ENCODE measurements around the gene PRDX5.
"Not testable (repeated sequence)": the region's sequence is repeated elsewhere in the genome, so short reads cannot be mapped to it uniquely, and the experiment has no call there.

PRDX5 gene

DNA sequence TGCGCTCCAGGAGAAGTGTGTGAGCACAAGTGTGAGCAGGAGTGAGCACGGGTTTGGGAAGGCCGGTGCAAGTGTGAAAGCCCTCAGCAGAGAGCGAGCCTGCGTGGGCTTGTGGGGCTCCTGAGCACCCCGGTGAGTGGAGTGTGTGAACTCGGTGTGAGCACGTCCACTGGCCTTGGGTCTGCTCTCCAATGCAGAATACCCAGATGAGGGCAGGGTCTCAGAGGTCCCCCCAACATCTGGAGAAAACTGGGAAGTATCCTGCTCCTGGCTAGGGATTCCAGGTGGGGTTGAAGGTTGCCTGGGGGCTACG lies 11.4 kb upstream of the PRDX5 start:
- no peak for DNase-seq

DNA sequence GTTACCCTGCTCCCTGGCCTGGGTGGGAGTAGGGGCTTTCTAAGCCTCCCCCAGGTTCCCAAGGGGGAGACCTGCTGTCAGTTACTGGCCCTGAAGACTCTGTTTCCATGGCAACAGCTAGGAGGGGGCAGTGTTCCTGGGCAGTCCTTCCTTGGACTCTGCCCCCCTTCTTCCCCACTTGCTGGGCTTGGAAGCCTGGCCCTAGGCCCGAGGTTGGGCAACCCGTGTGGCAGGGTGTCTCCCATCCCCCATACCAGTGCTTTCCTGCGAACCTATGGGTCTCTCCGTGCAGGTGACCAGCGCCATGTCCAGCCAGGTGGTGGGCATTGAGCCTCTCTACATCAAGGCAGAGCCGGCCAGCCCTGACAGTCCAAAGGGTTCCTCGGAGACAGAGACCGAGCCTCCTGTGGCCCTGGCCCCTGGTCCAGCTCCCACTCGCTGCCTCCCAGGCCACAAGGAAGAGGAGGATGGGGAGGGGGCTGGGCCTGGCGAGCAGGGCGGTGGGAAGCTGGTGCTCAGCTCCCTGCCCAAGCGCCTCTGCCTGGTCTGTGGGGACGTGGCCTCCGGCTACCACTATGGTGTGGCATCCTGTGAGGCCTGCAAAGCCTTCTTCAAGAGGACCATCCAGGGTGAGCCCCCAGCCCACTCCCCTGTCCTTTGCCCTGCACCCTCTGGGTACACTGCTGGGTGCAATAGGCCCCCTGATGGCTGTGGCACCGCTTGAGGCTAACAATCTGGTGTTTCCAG lies 10.9 kb upstream of the PRDX5 start:
- DNase-seq = no peak

DNA sequence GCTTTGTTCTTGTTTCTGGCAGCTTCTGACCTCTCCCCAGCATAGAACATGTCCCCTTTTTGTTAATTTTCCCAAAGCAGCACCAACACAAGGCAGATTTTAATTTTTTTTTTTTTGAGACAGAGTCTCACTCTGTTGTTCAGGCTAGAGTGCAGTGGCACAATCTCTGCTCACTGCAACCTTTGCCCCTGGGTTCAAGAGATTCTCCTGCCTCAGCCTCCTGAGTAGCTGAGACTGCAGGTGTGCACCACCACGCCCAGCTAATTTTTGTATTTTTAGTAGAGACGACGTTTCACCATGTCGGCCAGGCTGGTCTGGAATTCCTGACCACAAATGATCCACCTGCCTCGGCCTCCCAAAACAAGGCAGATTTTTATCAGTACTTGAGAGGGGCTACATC lies 10.1 kb upstream of the PRDX5 start:
- DNase-seq = not testable (repeated sequence)

DNA sequence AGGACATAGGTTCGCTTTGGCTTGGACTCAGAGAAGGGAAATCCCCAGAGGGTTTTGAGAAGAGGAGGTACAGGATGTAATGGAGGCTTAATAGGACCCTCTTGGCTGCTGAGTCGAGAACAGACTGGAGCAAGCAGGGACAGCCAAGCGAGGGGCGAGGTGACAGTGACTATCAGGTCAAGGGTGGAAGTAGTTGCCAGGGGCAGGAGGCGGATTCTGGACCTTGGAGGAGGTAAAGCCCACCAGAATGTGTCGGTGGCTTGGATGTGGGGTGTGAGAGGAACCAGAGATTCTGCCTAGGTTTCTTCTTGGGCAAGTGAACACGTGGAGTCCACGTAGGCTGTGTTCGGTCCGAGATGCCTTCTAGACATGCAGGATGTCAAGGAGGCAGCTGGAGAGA lies 5.0 kb upstream of the PRDX5 start:
- DNase-seq = no peak

DNA sequence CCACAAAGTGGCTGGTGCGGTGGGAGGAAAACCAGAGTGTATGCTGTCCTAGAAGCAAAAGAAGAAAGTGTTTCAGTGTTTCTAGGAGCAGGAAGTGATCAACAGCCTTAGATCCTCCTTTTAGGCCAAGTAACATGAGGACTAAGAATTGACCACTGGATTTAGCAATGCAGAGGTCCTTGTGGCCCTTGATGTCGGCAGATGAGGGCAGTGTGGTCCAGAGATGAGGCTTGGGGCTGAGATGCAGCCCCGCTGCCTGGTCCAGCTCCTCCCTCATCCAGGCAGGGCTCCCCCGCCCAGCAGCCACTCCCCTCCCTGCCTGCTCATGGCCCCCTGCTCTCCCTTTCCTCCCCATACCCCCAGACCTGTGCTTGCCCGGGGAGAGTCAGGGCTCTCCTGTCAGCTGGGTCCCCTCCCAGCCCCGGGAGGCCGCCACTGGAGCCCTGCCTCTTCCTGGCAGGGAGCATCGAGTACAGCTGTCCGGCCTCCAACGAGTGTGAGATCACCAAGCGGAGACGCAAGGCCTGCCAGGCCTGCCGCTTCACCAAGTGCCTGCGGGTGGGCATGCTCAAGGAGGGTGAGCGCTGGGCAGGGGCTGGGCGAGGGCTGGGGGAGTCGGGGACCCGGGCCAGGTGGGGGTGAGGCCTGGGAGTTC lies 4.3 kb upstream of the PRDX5 start:
- no peak for DNase-seq

DNA sequence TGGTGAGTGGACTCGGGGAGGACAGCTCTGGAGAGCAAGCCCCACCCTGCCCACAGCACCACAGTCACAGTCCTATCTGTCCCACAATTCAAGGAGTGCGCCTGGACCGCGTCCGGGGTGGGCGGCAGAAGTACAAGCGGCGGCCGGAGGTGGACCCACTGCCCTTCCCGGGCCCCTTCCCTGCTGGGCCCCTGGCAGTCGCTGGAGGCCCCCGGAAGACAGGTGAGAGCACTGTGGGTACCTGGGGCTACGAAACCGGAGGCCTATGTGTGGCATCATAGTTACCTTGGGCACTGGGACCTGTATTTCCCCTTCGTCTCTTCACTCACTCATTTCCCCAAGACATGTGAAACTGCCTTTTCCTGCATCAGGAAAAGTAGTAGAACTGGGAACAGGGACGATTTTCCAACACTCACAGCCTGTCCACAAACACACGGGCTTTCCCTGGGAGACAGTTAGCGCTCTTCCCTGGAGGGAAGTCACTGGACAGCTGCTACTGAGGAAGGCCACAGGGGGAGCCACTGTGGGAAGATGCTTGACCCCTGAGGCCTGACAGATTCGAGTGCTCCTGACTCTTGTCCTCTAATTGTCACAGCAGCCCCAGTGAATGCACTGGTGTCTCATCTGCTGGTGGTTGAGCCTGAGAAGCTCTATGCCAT lies 3.6 kb upstream of the PRDX5 start:
- no peak for DNase-seq

DNA sequence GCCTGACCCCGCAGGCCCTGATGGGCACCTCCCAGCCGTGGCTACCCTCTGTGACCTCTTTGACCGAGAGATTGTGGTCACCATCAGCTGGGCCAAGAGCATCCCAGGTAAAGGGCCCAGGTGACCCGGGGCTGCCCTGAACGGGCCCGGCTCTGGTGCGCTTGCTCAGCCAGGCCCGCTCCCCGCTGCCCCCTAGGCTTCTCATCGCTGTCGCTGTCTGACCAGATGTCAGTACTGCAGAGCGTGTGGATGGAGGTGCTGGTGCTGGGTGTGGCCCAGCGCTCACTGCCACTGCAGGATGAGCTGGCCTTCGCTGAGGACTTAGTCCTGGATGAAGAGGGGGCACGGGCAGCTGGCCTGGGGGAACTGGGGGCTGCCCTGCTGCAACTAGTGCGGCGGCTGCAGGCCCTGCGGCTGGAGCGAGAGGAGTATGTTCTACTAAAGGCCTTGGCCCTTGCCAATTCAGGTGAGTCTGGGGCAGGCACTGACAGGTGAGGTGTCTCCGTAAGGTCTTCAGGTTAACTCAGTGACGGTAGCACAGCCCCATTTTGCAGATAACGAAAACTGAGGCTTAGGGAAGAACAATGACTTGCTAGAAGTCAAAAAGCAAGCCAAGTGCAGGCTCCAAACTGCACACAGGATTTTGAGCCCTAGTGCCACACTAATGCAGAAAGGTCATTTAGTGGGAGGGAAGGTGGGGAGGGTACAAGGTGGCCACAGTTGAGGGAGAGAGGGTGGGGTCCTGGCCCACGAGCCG lies 2.9 kb upstream of the PRDX5 start:
- DNase-seq = no peak

DNA sequence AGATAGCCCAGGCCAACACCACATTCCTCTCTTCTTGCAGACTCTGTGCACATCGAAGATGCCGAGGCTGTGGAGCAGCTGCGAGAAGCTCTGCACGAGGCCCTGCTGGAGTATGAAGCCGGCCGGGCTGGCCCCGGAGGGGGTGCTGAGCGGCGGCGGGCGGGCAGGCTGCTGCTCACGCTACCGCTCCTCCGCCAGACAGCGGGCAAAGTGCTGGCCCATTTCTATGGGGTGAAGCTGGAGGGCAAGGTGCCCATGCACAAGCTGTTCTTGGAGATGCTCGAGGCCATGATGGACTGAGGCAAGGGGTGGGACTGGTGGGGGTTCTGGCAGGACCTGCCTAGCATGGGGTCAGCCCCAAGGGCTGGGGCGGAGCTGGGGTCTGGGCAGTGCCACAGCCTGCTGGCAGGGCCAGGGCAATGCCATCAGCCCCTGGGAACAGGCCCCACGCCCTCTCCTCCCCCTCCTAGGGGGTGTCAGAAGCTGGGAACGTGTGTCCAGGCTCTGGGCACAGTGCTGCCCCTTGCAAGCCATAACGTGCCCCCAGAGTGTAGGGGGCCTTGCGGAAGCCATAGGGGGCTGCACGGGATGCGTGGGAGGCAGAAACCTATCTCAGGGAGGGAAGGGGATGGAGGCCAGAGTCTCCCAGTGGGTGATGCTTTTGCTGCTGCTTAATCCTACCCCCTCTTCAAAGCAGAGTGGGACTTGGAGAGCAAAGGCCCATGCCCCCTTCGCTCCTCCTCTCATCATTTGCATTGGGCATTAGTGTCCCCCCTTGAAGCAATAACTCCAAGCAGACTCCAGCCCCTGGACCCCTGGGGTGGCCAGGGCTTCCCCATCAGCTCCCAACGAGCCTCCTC lies 2.0 kb upstream of the PRDX5 start:
- not testable (repeated sequence) for DNase-seq

DNA sequence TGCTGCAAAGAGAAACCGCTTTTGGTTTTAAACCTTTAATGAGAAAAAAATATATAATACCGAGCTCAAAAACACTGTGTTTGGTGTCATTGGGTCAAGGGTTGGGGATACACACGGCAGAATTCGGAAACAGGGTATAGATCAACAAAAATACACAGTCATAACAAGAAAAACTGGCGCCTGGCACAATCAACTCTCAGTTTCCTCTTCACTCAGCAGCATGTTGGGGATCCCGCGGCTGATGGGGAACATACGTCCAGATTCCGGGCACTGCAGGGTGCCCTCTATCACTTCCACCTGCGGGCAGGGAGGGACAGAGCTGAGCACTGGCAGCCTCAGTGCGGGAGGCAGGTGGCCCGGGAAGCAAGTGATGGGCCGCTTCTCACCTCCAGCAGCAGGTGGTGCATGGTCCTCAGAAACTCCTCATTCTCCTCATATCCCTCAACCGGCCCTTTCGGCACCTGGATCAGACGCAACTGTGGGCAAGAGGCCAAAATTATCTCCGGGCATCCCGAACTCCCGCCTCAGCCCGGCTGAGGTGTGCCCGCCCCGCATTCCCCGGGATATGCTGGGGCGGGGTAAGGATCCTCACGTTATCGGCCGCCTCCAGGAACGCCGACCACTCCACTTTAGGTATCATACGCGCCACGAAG lies 1.1 kb upstream of the PRDX5 start:
- DNase-seq = no peak

DNA sequence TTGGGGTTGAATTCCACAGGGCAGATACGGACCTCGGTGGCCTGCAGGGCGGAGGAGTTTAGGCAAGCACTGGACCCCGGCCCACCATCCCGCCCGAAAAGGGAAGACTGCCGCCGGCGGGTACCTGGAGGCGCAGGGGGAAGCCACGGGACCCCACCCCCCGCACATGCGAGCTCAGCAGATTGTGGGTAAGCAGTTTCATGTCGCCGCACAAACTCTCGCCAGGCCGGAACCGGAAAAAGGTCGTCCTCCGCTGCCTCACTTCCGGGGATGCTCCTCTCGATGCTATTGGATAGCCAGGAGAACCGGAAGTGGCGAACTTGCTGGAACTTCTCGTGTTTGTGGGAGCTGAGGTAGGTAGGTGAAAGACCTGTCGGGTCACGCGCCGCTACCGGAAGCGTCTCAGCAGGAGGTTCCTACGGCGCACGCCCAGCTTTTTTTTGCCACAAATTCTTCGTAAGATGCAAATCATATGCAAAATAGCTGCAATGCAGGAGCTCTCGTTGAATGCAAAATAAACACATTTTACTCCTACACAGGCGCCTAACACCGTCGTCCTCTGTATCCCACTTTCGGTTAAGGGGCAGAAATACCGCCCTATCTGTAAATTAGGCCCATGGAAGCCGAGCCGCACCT lies 478 bp upstream of the PRDX5 start, which contains the start of gene TRMT112:
TRMT112 (minus strand) TSS at position 235 of the 636 bp plus-strand sequence; CDS start at position 202, 33 bp downstream.
- DNase-seq = peak; percentile 84 to 95

DNA sequence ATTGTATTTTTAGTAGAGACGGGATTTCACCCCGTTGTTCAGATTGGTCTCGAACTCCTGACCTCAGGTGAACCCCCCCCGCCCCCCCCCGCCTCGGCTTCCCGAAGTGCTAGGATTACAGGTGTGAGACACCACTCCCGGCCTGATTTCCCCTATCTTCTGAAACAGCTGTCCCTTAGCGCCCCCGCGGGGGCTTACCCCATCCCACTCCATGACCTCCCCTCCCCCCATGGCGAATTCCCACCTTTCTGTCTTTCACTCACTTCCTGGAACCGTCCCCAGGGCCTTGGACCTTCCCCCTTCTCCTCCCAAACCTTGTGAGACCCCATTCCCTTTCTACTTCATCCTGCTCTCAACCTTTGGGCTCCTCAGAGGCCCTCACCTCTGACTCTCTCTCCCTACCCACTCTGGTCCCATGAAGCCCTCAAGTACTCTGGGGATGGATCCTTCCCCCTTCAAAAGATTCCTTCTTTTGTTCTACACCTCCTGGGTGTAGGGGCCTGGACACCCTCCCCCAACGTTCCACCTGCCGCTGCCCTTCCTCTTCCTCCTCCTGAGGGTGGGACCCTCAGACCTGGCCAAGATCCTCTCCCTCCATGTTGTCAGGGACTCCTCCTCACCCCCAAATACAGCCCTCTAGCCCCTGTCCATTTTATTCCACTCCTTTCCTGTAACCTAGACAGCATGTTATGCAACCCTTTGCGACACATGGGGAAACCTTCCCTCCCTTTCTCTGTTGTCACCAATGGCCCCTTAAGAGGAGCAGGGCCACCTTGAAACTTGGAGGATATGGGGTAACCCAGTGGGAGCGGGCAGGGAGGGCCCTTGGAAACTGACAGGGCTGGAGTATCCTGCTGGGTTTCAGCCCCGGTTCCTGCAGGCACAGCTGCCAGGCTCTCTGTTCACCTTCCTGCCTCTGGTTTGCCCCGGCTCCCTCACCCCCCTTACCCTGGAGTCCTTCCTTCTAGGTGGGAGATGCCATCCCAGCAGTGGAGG lies 1.1 kb downstream of the PRDX5 start:
- no peak for DNase-seq

DNA sequence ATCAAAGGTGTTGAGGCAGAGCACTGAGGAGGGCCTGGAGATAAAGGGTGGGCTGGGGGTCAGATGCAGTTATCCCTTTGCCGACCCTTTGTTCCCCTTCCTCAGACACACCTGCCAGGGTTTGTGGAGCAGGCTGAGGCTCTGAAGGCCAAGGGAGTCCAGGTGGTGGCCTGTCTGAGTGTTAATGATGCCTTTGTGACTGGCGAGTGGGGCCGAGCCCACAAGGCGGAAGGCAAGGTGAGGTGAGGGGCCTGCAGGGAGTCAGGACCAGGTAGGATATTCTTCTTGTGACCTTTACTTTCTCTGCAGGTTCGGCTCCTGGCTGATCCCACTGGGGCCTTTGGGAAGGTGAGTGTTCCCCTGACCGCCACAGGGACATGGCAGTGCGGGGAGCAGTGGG lies 2.6 kb downstream of the PRDX5 start:
- DNase-seq = no peak

DNA sequence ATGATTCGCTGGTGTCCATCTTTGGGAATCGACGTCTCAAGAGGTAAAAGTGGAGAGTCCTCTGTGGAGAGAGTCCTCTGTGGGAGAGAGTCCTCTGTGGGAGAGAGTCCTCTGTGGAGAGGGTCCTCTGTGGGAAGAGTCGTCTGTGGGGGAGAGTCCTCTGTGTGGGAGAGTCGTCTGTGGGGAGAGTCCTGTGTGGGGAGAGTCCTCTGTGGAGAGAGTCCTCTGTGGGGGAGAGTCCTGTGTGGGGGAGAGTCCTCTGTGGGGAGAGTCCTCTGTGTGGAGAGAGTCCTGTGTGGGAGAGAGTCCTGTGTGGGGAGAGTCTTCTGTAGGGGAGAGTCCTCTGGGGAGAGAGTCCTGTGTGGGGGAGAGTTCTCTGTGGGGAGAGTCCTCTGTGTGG lies 3.1 kb downstream of the PRDX5 start:
- no peak for DNase-seq

DNA sequence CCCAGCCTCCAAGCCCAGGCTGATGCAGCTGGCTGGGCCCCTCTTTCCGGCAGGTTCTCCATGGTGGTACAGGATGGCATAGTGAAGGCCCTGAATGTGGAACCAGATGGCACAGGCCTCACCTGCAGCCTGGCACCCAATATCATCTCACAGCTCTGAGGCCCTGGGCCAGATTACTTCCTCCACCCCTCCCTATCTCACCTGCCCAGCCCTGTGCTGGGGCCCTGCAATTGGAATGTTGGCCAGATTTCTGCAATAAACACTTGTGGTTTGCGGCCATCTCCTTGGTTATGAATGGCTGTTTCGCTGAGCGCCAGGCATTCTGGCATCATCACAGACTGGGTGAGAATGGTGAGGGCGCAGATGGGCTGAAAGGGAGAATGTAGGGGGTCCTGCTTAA lies 3.6 kb downstream of the PRDX5 start:
- DNase-seq = no peak

DNA sequence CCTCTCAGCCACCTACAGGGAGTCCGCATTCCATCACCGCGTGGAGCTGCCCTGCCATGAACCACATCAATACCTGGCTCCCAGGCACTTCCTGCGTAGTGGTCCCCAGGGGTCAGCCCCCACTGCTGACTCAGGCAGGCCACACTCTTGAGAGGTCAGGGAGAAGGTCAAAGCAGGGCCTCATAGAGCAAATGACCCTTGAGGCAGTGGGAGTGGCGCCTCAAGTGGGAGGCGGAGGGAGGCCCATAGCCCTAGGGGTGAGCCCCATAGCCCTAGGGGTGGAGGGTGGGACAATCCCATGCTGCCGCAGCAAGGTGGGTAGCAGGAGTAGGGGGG lies 5.0 kb downstream of the PRDX5 start:
- no peak for DNase-seq

DNA sequence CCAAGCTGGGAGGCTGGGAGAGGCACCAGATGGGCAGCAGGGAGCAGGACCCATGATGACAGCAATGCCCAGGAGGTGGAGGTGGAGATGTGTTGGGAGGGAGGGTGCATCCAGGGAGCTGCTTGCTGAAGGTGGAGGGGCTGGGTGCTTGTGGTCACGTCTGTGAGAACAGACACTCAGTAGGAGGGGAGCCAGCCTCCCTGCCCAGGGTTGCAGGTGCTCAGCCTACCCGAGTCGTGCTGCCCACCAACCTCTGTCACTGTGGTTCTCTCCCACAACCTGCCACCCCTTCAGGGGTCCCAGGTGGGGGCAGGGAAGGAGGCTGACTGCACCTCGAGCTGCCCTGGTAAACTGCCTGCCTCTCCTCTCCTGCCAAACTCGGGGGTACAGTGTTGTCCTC lies 5.5 kb downstream of the PRDX5 start:
- no peak for DNase-seq

DNA sequence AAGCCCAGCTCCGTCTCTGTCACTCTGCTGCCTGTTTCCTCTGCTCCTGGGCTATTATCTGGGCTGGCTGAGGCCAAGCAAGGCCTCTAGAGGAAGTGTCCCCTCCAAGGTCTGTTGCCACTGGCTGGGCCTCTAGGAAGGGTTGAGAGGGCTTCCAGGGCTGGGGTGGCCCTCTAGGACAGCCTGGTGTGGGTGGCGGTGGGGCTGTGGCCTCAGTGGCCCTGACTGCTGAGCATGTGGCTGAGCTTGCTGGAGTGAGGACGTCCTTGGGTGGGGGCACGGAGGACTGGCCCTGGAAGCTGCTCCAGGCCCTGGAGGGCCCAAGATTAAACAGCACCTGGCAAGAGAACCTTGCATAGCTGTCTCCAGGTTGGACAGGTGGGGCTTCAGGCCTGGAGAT lies 6.1 kb downstream of the PRDX5 start:
- not testable (repeated sequence) for DNase-seq

DNA sequence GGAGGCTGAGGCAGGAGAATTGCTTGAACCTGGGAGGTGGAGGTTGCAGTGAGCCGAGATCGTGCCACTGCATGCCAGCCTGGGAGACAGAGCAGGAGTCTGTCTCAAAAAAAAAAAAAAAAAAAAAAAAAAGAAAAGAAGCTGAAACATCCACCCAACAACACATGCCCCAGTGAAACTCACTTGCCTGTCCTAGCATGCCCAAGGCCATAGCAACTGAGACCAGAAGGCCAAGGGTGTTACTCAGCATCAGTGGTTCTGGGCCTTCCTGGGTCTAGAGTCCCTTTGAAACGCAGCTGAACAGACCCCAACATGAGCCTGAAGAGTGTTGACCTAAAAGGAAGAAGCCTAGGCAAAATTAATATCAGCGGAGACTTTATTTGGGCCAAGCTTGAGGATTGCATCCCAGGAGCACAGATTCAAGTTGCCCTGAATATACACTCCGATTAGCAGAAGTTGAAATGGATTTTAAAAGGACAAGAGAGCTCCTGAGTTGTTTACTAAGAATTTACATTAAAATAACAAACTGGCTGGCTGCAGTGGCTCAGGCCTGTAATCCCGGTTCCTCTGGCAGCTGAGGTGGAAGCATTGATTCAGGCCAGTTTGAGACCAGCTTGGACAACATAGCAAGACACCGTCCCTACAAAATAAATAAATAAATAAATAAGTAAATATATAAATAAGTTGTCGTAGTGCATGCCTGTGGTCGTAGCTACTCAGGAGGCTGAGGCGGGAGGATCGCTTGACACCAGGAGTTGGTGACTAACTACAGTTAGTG lies 7.0 kb downstream of the PRDX5 start:
- DNase-seq = no peak

DNA sequence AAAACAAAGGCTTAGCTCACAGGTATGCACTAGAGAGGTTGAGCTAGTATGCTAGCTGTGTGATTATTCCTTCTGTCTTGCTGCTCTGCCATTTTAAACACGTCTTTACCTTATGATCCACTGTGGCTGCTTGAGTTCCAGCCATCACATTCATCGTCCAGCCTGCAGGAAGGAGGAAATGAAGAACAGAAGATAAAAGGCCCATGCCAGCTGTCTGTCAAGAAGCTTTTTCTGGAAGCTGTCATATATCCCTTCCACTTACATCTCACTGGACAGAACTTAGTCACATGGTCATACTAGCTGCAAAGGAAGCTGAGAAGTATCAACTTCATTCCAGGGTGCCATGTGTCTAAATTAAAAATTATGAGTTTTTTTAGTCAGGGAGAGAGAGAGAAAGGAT lies 9.5 kb downstream of the PRDX5 start:
- no peak for DNase-seq

DNA sequence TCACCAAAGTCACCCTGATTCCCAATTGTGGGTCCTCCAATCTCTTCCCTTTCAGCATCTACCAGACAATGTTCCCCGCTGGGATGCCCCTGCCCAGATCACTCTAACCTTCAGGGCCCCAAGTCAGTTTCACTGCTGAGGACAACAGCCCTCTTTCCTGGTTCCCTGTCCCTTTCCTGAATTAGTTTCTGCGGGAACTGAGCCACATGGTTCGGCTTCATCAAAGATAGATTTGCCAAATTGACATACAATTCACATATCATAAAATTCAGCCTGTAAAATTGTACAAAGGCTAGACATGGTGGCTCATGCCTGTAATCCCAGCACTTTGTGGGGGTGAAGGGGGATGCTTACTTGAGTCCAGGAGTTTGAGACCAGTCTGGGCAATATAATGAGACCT lies 10.1 kb downstream of the PRDX5 start:
- DNase-seq = no peak
